NOMO-1 treated with DMSO at 0.1 percent for 48 hours (cell line): Measurements from ENCODE around the gene HTRA1.

Experiments used
- DNase-seq: peaks from one replicate; lab custom pipeline; 2025; ENCODE audit not compliant: unreplicated experiment; lab: John Stamatoyannopoulos, UW

Gene HTRA1

DNA sequence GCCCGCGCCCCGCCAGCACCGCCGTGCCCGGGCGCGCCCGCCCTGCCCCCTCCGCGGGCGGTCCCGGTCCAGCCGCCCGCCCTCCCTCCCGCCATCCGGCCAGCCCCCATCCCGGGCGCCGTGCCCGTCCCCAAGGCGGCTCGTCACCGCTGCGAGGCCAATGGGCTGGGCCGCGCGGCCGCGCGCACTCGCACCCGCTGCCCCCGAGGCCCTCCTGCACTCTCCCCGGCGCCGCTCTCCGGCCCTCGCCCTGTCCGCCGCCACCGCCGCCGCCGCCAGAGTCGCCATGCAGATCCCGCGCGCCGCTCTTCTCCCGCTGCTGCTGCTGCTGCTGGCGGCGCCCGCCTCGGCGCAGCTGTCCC lies at the start of gene HTRA1:
TSS of gene HTRA1 (plus strand) at position 187 of the 362 bp plus-strand sequence. CDS start at position 287, 100 bp downstream.
- DNase-seq: no peak

DNA sequence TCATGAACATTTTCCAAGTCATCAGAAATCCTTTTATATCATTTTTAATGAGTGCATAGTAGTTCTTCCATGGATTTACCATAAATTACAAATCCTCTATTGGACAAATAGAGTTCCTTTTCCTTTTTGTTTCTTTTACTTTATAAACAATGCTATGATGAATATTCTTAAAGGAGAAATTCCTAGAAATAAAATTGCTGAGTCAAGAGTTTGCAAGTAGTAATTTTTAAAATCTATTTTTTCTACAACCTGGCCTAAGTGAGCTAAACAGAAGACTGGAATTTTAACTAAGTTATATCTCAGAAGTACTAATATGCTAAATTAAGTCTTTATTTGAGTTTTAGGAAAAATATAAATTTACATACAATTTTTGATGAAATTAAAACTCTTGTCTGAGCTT lies 48.0 kb upstream of the HTRA1 start:
- DNase-seq: no peak

DNA sequence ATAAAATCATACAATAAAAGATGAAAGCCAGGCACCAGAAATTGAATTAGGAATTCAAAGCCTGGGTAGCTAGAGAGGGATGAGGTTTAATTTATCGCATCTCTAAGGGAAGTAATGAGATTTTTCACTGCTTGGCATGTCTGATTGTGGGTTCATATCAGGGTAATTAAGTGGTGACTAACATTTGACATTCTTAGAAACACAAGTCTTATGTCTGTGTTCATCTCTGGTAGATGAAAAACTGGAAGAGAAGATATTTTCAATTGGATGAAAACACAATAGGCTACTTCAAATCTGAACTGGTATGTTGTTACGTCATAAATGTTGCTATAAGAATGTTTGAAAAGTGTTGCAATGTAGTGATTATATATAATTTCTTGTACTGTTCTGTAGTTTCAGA lies 43.7 kb upstream of the HTRA1 start:
- no peak for DNase-seq

DNA sequence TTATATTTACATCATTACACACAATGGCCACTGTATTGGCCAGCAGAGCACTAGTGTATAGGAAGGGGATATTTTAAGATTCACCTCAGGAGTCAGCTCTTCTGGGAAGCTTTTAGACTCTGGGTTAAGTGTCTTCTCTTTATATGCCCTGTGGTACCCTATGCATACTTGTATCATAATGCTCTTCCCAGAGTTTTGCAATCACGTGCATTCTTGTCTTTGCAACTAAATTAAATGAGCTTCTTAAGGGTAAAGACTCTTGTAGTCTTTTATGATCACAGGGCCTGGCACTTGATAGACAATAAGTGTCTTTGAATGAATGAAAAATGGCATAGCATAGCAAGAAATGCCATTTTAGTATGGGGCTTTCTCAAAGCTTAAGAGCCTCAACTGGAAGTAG lies 42.3 kb upstream of the HTRA1 start:
- DNase-seq: no peak

DNA sequence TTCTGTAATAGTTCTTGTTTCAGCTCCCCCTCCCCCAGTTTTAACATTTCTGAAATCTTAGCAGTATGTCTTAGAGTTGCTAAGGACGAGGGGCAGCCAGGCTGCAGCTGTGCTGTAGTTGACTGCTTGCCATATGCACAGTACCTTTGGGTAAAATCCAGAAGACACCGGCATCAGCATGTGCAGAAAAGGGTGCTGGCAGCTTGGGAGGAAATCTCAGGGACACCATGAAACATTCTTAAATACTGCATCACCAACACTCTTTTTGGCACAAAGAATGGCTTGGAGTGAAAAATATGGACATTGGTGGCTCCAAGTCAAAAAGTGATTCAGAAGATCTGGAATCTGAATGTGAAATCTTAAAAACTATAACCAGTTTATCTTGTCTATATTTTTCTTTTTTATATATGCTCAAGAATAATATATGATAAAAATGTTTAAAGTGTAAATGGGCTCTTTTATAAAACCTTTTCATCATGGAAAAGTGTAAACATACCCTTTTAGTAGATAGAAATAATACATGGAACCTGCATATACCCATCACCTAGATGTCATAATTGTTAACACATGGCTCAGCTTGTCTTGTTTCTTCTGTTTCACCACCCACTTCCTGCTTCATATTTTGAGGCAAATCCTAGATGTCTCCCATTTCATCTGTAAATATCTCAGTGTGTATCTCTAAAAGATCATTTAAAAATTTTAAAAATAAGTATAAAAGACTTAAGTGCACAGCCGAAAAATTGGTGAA lies 41.3 kb upstream of the HTRA1 start:
- DNase-seq: no peak

DNA sequence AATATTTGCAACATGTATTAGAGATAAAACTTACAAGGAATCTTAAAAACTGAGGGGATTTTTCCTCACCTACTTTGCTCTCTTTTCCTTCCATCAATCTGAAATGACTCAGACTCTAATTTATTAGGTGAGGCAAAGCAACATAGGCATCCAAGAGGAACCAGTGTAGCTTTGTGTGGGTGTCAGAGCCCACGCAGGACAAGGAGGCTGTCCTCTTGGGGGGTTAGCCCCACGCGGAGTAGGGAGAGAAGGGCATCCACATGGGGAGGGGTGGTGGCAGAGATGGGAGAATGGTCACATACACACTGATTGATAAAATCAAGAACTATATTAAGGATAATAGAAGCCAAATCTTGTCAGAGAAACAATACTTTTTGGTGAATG lies 40.7 kb upstream of the HTRA1 start:
- DNase-seq: no peak

DNA sequence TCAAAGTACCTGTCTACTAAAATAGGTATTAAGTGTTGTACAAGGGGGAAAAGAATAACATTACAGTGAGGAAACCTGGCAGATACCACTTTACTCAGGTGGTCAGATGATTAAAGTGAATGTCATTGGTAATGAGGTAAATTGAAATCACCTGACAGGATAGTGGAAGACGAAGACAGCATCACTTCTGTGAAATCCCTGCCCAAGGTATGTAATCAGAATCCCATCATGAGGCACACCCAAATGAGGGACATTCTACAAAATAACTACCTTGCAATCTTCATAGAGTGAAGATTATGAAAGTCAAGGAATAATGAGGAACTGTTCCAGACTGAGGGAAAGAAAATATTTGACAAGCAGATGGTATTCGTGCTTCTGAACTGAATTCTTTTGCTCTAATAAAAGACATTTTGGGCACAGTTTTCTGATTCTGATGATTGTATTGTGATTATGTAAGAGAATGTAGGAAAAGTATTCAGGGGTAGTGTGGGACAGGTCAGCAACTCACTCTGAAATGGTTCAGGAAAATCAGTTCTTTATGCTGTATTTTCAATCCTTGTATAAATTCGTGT lies 40.2 kb upstream of the HTRA1 start:
- no peak for DNase-seq

DNA sequence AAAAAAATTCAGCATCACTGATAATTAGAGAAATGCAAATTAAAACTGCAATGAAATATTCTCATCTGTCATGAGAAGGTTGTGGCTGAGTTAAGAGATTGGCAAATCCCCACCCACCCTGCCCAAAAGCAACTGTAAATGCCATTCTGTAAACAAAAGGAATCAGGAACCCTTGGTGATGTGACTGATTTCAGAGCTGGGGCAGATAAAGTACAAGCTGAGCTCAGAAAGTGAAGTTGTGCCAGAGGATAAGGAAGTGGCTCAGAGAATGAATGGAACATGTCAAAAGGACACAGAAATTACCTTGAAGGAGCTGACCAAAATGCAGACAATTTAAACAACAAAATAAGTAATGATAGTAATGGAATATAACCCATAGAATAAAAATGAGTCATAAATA lies 39.6 kb upstream of the HTRA1 start:
- DNase-seq: no peak

DNA sequence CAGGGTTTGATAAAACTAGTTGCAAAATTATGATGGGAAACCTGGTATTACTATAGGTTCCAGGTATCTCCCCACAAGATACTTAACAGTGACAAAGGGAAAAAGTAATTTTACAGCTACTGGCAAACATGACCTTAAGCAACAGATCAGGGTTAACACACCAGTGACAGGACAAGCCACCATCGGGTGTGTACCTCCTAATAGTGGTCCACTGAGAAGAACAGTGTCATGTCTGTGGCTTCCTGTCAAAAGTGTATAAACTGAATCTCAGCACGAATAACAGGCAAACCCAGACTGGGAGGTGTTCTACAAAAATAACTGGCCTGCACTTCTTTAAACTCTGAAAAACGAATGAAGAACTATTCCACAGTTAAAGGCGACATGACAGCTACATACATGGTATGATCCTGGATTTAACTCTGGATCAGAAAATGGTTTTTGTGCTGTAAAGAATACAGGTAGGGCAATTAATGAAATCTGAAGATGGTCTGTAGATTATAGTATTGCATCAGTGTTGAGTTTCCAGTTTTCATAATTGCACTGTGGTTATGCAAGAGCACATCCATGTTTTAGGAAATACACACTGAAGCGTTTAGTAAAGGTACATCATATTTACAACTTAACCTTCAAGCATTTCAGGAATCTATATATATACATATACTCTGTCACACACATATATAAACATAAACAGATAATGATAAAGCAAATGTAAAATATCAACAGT lies 38.9 kb upstream of the HTRA1 start:
- DNase-seq: no peak

DNA sequence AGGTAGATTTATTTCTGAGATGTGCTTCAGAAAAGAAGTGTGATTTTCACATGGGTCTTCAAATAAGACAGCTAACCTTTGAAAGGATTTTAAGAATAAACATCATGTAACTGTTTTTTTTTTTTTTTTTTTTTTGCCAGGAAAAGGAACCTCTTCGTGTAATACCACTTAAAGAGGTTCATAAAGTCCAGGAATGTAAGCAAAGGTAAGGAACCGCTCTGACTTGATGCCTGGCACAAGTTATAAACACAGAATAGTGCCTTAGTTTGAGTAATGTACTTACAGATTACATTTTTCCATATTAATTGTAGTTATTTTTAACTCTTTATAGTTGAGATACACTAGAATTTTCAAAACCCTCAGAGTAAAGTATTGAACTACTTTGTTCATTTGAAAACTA lies 37.3 kb upstream of the HTRA1 start:
- no peak for DNase-seq

DNA sequence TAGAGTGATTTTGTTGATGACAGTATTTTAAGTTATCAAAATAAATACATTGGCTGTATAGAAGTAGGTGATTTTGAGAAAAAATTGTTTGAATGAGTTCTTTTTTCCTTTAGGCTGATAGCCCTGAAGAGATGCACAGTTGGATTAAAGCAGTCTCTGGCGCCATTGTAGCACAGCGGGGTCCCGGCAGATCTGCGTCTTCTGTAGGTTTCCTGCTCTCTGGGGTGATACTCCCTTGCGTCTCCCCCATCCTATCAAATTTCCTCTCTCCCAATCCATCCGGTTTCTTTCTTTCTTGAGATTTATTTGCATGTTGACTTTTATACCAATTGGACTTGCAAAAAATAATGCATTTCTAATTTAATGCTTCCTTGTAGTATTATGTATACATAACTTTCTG lies 34.5 kb upstream of the HTRA1 start:
- no peak for DNase-seq

DNA sequence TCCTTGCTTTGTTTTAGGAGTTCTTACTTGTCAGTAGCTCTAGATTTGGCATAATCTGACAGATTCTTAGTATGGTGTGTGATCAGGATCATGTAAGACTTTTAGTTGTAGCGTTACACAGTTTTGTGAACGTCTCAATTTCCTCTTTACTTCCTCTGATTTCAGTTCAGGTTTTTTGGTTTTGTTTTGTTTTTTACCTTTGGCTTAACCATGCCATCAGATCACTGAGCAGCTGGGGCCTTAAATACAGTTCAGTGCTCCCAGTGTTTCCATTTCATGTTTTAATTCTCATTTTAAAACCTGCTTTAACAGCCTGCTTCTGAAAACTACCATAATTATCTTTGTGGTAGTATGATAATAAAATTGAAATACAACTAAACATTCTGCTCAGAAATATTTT lies 34.1 kb upstream of the HTRA1 start:
- DNase-seq: no peak

DNA sequence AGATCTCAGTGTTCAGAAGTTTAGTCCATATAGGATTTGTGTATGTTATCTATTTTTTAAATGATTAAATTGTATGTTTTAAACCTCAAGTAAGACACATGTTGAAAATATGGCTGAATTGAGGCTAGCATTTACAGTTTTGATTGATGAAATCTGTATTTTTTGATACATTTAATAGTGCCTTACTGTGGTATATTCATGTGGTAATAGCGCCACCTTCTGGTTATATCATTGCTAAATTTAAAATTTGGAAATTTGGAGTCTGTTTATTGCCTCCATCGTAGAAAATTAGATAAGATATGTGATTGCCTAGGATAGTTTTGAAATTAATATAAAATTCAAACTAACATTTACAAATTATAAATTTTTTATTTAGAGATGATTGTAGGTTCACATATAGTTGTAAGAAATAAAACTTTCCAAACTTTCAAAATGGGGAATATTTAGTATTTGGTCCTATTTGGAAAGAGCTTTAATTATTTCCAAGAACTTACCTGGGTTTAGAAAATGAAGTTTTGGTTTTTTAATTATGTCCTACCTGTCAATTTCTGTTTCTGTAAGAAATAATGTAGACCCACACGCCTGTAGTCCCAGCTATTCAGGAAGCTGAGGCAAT lies 26.0 kb upstream of the HTRA1 start:
- peak; percentile 34 for DNase-seq

DNA sequence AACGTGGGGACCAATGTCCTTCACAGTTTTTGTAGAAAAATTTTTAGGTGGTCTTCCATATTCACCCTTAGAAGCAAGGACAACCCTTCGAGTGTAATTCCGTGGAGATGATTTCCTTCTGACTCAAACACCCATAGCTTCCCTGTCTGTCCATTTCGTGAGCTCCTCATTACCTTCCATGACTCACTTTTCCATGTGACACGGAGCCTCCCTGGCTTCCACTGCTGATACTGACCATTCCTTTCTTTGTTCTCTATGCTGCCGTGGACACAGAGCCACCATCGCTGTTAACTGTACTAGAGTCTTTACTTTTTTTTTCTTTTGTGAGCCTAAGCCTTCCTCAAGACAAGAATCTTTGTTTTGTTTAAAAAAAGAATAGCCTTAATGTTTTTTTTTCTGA lies 19.4 kb upstream of the HTRA1 start:
- DNase-seq: no peak

DNA sequence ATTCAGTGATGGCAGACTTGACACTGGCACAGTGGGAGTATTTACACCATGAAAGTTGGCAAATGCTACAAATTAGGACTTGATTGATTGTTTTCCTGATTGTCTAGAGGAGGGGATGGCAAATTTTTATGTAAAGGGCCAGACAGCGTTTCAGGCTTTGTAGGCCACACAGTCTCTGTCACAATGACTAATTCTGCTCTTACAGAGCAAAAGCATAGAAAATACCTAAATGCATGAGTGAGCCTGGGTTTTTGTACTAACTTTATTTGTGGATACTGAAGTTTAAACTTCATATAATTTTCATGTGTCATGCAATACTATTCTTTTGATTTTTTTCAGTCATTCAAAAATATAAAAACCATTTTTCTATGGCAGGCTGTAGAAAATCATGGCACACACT lies 15.9 kb upstream of the HTRA1 start:
- no peak for DNase-seq

DNA sequence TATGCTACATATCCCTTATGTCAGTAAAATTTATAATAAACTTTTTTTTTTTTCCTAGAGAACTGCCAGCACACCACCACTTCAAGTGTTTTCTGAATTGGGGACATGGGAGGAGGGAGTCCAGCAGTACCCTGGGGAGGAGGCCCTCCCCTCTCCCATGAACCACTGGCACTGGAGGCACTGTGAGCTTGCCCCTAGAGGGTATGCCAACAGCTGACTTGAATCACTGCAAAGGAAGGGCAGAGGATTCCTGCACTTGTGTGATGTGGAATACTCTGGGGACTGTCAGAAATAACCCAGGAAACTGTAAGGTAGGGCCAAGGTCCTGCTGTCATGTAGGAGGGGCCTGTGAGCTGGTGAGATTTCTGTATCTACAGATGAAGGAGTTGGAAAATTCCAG lies 15.4 kb upstream of the HTRA1 start:
- DNase-seq: no peak

DNA sequence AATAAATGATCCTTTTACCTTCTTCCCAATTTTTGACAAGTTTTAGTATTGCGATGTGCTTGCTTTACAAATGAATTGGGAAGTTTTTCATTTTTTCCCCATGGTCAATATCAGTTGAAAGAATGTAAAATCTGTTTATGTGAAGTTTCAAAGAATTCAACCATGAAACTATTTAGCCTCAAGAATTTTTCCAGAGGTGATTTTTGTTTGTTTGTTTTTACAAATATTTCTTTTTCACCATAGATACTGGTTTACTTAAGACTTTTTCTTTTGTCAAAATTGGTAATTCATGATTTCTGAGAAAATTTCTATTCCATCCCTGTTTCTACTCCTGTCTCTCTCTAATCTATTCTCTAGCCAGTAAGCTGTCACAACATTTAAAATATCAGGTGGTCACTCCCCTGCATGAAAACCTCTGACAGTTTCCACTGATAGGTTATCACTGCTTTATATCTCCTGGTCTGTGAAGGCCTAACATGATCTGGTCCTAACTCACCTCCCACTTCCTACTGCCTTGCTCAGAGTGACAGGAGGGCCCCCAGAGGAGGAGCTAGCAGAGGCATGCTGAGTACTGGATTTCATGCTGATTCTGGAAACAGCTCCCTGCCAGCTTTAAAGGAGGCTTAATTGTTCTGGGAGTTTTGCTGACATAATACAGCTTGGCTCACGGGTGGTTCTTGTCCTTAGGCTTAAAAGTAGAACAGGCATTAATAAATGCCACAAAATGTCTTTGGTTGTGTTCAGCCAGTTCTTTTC lies 14.5 kb upstream of the HTRA1 start:
- no peak for DNase-seq

DNA sequence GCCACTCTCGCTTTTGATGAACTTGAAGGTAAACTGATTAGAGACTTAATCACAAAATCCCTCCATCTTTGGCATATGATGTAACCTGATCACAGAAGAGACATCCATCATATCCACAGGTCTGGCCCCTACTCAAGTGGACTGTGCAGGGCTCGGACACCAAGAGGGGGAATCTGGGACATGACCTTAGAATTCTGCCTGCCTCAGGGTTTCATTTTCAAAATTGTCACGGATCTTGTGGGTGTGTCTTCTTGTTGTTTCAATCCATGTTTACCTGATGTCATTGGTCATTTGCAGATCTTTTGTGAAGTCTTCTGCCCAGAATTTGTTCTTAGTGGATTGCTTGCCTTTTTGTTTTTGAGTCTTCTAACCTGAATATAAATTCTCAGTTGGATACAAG lies 12.8 kb upstream of the HTRA1 start:
- no peak for DNase-seq

DNA sequence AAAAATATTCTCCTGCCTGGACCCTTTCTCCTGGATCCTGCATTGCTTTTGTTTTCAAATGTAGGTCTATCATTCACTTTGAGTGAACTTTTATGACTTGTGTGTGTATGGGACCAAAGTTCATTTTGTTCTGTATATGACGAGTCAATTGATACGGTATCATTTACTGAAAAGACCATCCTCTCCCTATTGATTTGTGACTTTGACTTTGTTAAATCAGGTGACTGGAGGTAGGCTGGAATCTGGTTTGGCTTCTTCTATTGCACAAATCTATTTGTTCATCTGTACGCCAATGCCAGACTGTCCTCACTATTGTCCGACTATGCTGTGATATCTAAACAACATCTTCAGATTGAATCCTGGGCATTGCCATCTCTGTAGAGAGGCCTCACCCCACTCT lies 12.2 kb upstream of the HTRA1 start:
- no peak for DNase-seq

DNA sequence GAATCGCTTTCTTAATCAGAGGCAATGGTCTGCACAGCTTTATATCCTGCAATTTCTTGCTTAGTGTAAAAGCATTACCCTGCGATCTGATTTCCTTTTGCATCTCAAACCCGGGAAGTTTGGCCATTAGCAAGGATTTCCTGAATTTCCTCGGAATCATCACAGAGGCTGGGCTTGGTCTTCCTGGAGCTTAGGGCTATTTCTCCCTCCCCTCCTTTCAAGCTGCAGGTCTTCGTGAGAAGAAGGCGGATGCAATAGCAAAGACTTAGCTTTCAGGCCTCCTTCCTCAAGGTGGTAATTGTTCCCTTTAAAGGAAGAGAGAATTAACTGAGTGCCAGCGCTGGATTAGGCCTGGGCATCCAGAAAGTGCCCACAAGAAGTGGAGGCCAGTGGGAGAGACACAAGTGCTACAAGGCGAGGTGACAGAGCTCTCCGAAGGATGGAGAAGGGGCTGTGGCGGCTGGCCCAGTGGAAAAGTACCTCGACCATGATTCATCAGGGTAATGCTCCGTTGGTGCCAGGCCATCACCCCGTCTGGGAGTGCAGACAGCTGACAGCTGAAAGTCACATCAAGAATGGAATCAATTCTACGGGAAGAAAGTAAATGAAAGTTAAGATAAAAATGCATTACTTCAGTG lies 10.9 kb upstream of the HTRA1 start:
- no peak for DNase-seq

DNA sequence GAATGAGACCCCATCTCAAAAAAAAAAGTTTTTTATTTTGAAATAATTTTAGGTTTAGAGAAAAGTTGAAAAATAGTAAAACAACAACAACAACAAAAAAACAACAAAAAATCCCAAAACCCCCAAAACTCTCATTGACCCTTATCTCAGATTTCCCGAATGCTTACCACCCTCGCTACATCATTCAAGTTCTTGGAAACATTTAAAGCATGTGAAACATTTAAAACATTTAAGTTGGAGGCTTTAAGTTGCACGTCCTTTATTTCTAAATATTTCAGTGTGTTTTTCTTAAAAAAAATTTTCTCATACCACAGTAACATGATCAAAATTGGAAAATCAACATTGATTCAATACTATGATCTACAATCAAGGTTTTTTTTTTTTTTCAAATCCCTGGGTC lies 7.3 kb upstream of the HTRA1 start:
- no peak for DNase-seq
